ENCODE data around the gene IL1R2.

The IL1R2 gene

DNA sequence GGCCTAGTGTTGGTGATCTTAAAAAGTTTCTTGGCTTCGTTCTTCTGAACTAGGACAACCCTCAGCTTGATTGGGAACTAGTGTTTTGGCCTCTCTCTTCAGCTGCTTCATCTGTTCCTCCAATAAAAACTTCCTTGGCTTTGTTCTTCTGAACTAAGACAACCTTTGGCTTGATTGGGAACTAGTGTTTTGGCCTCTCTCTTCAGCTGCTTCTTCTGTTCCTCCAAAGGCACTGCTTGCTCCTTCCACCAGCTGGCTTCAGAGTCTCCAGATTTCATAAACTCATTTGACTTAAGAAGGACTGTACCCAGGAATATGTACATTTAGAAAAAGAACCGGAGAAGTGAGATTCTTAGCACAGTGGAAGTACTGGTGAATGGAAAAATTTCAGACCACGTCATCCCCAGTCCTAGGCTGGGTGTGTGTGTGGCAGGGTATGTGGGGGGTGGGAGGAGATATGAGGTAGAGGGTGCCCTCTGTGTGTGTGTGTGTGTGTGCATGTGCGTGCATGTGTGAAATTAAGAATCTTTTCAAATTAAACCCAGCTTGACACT lies 20.4 kb downstream of the IL1R2 start:
- Mint-ChIP-seq H3K9me3 (no peaks in the 10 kb centered on the region), H3K36me3 (ENCODE audit: low read depth) (no peaks in the 10 kb centered on the region), H3K4me1 (no peaks in the 10 kb centered on the region)

DNA sequence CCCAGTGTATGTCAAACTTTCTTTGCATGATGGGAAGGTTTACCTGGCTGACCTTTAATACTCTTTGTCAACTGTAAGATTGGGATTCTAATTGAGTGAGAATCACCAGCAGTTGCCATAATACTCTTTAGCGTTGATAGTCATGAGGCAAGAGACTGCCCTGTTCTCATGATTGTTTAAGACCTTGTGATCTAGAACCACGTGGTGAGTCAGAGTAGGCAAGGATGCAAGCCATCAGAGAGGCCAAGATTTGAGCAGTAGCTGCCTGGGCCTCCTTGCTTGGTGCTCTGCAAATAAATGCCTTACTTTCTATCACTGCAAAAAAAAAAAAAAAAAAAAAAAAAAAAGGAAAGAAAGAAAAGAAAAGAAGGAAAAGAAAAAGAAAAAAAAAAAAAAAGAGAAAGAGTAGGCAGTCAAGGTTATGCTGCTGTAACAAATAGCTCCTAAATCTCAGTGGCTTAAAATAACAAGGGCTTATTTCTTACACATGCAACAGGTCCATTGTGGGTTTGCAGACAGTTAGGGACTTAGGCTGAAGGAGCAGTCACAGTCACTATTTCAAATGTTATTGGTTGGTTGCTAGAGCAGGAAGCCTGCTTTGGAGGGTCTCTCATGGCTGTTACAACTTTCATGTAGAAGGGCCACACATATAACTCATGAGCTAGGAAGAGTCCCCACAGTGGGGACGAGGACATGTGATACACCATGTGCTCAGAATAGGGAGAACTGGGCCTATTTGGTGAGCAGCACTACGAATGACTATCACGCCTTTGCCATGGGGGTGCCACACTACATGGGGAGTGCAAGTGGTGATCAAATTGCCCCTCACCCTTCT lies 21.7 kb downstream of the IL1R2 start:
- TF ChIP-seq, protein P1, sequence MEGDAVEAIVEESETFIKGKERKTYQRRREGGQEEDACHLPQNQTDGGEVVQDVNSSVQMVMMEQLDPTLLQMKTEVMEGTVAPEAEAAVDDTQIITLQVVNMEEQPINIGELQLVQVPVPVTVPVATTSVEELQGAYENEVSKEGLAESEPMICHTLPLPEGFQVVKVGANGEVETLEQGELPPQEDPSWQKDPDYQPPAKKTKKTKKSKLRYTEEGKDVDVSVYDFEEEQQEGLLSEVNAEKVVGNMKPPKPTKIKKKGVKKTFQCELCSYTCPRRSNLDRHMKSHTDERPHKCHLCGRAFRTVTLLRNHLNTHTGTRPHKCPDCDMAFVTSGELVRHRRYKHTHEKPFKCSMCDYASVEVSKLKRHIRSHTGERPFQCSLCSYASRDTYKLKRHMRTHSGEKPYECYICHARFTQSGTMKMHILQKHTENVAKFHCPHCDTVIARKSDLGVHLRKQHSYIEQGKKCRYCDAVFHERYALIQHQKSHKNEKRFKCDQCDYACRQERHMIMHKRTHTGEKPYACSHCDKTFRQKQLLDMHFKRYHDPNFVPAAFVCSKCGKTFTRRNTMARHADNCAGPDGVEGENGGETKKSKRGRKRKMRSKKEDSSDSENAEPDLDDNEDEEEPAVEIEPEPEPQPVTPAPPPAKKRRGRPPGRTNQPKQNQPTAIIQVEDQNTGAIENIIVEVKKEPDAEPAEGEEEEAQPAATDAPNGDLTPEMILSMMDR (IDR thresholded peaks at IDR 0.05; ENCODE audit: unreplicated experiment in 3 of 3) = no peak
- H3K27ac Mint-ChIP-seq = no peak overlapping the region
- H3K4me1 Mint-ChIP-seq = no peaks in the 10 kb centered on the region
- H3K36me3 Mint-ChIP-seq (ENCODE audit: low read depth) = no peaks in the 10 kb centered on the region
- H3K27me3 Mint-ChIP-seq (ENCODE audit: low read depth) = no peaks in the 10 kb centered on the region
- no peaks in the 10 kb centered on the region for H3K9me3 Mint-ChIP-seq
- no peak overlapping the region for H3K4me3 Mint-ChIP-seq

More for the DNA sequence above, 20.4 kb downstream of the IL1R2 start:
- H3K27me3 Mint-ChIP-seq (ENCODE audit: low read depth) = peaks cover 5% of the 10 kb centered on the region
- TF ChIP-seq, protein P1 (IDR thresholded peaks at IDR 0.05; ENCODE audit: unreplicated experiment in 3 of 3) = no peak
- H3K4me3 Mint-ChIP-seq = no peak overlapping the region
- no peak overlapping the region for H3K27ac Mint-ChIP-seq

DNA sequence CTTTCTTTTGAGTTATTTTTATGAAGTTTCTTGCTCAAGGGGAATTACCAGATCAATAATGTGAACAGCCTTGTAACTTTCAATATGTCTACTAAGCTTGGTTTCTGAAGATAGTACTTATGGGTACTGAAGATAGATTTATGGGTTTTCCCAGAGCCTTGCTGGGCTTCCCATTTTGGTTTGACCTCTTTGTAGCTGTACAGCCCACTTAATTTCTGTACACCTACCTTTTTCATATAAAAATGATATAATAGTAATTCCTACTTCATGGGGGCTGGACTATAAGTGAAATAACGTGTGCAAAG lies 22.2 kb downstream of the IL1R2 start:
- Mint-ChIP-seq H3K27me3 (ENCODE audit: low read depth) (no peaks in the 10 kb centered on the region), H3K4me1 (no peaks in the 10 kb centered on the region), H3K9me3 (no peaks in the 10 kb centered on the region), H3K4me3 (no peak overlapping the region), H3K36me3 (ENCODE audit: low read depth) (no peaks in the 10 kb centered on the region), H3K27ac (no peak overlapping the region)
- TF ChIP-seq, protein P1 (IDR thresholded peaks at IDR 0.05; ENCODE audit: unreplicated experiment in 3 of 3) = no peak

DNA sequence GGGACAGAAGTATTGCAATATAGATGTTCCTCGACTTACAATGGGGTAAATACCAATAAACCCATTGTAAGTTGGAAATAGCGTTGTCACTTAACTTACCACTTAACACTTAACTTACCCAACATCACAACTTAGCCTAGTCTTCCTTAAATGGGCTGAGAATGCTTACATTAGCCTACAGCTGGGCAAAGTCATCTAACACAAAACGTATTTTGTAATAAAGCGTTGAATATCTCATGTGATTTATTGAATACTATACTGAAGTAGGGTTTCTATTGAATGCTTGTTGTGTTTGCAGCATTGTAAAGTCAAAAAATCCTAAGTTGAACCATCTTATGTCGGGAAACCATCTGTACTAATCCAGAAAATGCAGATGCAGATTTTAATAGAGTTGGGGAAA lies 23.6 kb downstream of the IL1R2 start:
- peaks cover 1% of the 10 kb centered on the region for H3K27me3 Mint-ChIP-seq (ENCODE audit: low read depth)
- no peaks in the 10 kb centered on the region for H3K36me3 Mint-ChIP-seq (ENCODE audit: low read depth)
- H3K4me1 Mint-ChIP-seq = peaks cover 1% of the 10 kb centered on the region
- no peak overlapping the region for H3K4me3 Mint-ChIP-seq
- no peak overlapping the region for H3K27ac Mint-ChIP-seq
- no peaks in the 10 kb centered on the region for H3K9me3 Mint-ChIP-seq
- TF ChIP-seq, protein P1 (IDR thresholded peaks at IDR 0.05; ENCODE audit: unreplicated experiment in 3 of 3) = no peak

DNA sequence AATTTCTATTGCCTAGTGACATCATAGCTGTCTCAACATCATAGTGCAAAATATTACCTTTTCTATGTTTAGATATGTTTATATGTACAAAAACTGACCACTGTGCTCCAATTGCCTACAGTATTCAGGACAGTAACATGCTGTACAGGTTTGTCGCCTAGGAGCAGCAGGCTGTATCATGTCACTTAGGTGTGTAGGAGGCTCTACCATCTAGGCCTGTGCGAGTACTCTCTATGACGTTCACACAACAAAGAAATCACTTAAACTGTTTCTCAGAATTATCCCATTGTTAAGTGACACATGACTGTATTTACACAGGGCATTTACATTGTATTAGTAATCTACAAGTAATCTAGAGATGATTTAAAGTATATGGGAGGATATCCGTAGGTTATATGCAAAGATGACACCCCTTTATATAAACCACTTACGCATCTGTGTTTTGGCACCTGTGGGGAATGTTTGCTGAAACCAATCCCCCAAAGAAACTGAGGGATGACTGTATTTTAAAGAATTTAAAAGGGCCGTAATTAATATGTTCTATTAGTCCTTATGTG lies 24.7 kb downstream of the IL1R2 start:
- Mint-ChIP-seq H3K4me3 (no peak overlapping the region), H3K27me3 (ENCODE audit: low read depth) (peaks cover 4% of the 10 kb centered on the region), H3K36me3 (ENCODE audit: low read depth) (no peaks in the 10 kb centered on the region), H3K4me1 (peaks cover 9% of the 10 kb centered on the region), H3K9me3 (no peaks in the 10 kb centered on the region), H3K27ac (no peak overlapping the region)
- TF ChIP-seq, protein P1 (IDR thresholded peaks at IDR 0.05; ENCODE audit: unreplicated experiment in 3 of 3) = no peak

Measured in nephron (organoid).